ENCODE measurements around the gene NCR3LG1. TPM values are rescaled to one million over a fixed set of nuclear protein-coding genes. Genes with fewer than 3 reads are reported as not detected.

NCR3LG1 gene
- total and polyA plus RNA-seq, 8 donors = under 0.01 to 13.6 (median 4.1) TPM; not detected in 1

DNA sequence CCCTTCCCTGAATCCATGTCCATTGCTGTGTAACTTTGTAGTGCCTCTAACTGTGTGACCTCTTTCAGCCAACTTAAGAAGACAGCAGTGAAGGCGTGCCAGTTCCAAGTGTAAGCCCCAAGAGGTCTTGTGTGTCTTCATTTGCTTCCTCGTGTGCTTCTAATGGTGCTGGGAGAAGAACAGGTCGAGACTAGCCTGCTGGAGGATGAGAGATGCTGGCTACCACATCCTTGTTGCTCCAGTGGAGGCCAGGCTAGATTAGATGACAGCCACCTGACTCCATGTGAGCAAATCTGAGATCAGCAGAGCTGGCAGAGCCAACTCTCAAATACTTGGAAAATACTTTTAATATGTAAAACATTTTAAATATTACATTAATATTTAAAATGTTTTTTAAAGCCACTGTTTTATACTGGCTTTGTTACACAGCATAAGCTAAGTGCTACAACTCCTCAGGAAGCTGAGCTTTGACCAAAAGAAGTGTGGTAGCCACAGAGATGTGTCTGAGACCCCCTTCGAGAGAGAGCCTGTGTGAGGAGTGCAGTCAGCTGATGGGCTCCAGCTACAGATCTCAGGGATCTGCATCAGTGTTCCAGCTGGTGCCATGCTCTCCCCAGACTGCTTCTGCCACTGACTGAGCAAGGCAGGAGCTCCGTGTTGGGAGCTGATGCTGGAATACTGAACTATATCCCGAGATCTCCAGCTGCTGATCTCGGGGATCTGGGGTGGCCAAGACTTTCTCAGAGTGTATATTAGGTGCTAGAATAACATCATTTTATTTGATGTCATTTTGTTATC is 28.0 kb downstream of the NCR3LG1 start:
- H3K4me1 ChIP-seq = no peaks in the 10 kb centered on the region
- H3K27ac ChIP-seq = no peak overlapping the region
- TF ChIP-seq POLR2AphosphoS5 (IDR thresholded peaks at IDR 0.05) (no peak), POLR2A (IDR thresholded peaks at IDR 0.05) (no peak), EP300 (IDR thresholded peaks at IDR 0.05) (no peak)
- TF ChIP-seq, protein P1, sequence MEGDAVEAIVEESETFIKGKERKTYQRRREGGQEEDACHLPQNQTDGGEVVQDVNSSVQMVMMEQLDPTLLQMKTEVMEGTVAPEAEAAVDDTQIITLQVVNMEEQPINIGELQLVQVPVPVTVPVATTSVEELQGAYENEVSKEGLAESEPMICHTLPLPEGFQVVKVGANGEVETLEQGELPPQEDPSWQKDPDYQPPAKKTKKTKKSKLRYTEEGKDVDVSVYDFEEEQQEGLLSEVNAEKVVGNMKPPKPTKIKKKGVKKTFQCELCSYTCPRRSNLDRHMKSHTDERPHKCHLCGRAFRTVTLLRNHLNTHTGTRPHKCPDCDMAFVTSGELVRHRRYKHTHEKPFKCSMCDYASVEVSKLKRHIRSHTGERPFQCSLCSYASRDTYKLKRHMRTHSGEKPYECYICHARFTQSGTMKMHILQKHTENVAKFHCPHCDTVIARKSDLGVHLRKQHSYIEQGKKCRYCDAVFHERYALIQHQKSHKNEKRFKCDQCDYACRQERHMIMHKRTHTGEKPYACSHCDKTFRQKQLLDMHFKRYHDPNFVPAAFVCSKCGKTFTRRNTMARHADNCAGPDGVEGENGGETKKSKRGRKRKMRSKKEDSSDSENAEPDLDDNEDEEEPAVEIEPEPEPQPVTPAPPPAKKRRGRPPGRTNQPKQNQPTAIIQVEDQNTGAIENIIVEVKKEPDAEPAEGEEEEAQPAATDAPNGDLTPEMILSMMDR (IDR thresholded peaks at IDR 0.05) = no peak
- no peak for DNase-seq
- H3K9me3 ChIP-seq = peaks cover 0 to under 1% (median 0%) of the 10 kb centered on the region in 4 donors
- H3K36me3 ChIP-seq = peaks cover 0 to 31% (median 15%) of the 10 kb centered on the region in 4 donors
- intact Hi-C loops (cut with DNase I; ENCODE audit: low total_unique reads) = no loop called here
- 82 to 88% (median 85%) methylated on average over 7 of the region's 7 CpGs for WGBS, 5 donors
- H3K27me3 ChIP-seq = no peaks in the 10 kb centered on the region
- no peak overlapping the region for H3K4me3 ChIP-seq

DNA sequence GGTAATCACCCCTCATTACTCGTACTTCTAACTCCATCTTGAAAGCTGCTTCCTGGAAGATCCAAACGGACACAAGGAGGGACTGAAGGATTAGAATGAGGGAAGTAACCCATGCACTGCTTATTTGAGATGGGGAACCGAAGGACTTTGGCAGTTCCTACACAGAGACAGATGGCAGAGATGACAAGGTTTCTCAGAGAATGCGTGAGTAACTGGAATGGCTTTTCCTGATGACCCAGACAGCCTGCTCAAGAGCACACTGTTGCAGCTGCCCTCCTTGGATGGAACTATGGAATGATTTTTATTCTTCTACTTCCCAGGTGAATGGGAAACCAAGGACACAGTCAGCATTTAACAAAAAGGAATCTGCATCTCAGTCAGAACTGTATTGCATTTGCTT is 29.6 kb downstream of the NCR3LG1 start:
- Histone ChIP-seq H3K9me3 (no peaks in the 10 kb centered on the region), H3K36me3 (peaks cover 0 to 16% (median 12%) of the 10 kb centered on the region in 4 donors), H3K4me3 (no peak overlapping the region), H3K27me3 (no peaks in the 10 kb centered on the region), H3K27ac (no peak overlapping the region), H3K4me1 (peaks cover 0 to 9% (median under 1%) of the 10 kb centered on the region in 4 donors)
- intact Hi-C loops (cut with DNase I; ENCODE audit: low total_unique reads) = no loop called here
- no peak for DNase-seq
- WGBS, 5 donors = 73 to 86% (median 82%) methylated on average over 4 of the region's 4 CpGs
- TF ChIP-seq POLR2AphosphoS5 (IDR thresholded peaks at IDR 0.05) (no peak), EP300 (IDR thresholded peaks at IDR 0.05) (no peak), POLR2A (IDR thresholded peaks at IDR 0.05) (no peak)
- TF ChIP-seq, protein P1 (IDR thresholded peaks at IDR 0.05) = no peak

DNA sequence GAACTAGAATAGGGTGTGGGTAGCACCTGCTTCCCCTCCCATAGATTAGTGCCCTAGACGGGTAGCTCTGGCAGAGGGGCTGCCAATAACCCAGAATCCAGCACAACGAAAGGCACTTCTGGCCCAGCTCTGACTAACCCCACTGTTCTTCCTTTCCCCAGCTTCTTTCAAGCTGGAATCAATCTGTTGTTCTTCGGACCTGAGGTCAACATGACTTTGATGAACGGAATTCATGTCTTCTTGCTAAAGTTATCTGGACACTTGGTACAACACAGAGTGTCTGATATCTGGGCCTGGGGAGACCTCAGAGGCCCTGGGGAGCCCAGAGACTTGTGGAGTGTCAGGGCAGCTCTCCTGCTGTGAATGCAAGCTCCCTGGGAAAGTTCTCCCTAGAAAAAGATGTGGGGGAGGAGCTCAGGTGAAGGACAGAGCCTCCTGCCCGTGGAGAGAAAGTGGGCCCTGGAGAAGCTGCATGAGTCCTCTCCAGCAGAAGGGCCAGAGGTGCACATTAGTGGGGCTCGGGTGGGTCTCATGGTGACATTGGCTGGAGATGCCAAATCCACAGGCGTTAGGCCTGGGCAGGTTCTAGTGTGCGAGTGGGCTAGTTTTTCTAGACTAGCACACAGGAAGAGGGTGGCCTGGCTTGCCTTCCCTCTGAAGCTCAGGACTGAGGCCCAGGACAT is 30.6 kb downstream of the NCR3LG1 start:
- DNase-seq = no peak
- H3K27me3 ChIP-seq = no peaks in the 10 kb centered on the region
- intact Hi-C loops (cut with DNase I; ENCODE audit: low total_unique reads) = no loop called here
- H3K4me3 ChIP-seq = no peak overlapping the region
- no peak overlapping the region for H3K27ac ChIP-seq
- H3K9me3 ChIP-seq = no peaks in the 10 kb centered on the region
- TF ChIP-seq POLR2A (IDR thresholded peaks at IDR 0.05) (no peak), EP300 (IDR thresholded peaks at IDR 0.05) (no peak), POLR2AphosphoS5 (IDR thresholded peaks at IDR 0.05) (no peak)
- TF ChIP-seq, protein P1 (IDR thresholded peaks at IDR 0.05) = no peak
- peaks cover 0 to 13% (median 9%) of the 10 kb centered on the region in 4 donors for H3K36me3 ChIP-seq
- H3K4me1 ChIP-seq = peaks cover 0 to 15% (median 2%) of the 10 kb centered on the region in 4 donors
- WGBS, 5 donors = 69 to 84% (median 80%) methylated on average over 6 to 8 of the region's 8 CpGs

DNA sequence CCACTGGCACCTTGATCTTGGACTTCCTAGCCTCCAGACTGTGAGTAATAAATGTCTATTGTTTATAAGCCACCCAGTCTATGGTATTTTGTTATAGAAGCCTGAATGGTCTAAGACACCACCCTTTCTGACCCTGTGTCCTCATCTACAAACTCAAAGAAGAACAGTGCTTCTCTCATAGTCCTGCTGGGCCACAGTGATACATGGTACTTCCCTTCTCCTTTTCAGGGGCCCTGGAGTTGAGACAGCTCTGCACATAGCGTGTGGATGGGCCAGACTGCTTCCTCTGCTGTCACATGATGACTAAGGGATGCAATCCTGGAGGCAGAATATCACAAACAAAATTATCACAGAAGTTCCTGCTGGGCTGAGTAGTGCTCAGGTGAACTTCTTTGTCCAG is 31.9 kb downstream of the NCR3LG1 start:
- TF ChIP-seq POLR2AphosphoS5 (IDR thresholded peaks at IDR 0.05) (no peak), EP300 (IDR thresholded peaks at IDR 0.05) (no peak)
- Histone ChIP-seq H3K27me3 (peaks cover 0 to 11% (median 0%) of the 10 kb centered on the region in 3 donors), H3K9me3 (no peaks in the 10 kb centered on the region), H3K27ac (no peak overlapping the region), H3K4me1 (peaks cover 0 to 24% (median 6%) of the 10 kb centered on the region in 4 donors), H3K4me3 (no peak overlapping the region), H3K36me3 (peaks cover 0 to 11% (median 8%) of the 10 kb centered on the region in 4 donors)
- intact Hi-C loops (cut with DNase I; ENCODE audit: low total_unique reads) = no loop called here
- WGBS, 5 donors = 82 to 100% (median 92%) methylated on average over 1 of the region's 1 CpG
- no peak for DNase-seq
